ENCODE measurements around the gene CYB5RL. TPM values are rescaled to one million over a fixed set of nuclear protein-coding genes. Genes with fewer than 3 reads are reported as not detected.

The CYB5RL gene, protein sequence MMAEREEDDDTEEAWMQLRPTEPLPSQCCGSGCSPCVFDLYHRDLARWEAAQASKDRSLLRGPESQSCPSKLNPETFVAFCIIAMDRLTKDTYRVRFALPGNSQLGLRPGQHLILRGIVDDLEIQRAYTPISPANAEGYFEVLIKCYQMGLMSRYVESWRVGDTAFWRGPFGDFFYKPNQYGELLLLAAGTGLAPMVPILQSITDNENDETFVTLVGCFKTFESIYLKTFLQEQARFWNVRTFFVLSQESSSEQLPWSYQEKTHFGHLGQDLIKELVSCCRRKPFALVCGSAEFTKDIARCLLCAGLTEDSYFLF
- 10 to 100 TPM in 1 of 2 donors, 1 to 10 TPM in 1; 3.6 to 12.1 TPM for total RNA-seq

DNA sequence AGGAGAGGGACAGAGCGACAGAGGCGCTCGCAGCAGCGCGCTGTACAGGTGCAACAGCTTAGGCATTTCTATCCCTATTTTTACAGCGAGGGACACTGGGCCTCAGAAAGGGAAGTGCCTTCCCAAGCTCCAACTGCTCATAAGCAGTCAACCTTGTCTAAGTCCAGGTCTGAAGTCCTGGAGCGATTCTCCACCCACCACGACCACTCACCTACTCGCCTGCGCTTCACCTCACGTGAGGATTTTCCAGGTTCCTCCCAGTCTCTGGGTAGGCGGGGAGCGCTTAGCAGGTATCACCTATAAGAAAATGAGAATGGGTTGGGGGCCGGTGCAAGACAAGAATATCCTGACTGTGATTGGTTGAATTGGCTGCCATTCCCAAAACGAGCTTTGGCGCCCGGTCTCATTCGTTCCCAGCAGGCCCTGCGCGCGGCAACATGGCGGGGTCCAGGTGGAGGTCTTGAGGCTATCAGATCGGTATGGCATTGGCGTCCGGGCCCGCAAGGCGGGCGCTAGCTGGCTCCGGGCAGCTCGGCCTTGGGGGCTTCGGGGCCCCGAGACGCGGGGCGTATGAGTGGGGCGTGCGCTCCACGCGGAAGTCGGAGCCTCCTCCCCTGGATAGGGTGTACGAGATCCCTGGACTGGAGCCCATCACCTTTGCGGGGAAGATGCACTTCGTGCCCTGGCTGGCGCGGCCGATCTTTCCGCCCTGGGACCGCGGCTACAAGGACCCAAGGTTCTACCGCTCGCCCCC is at the start of gene CYB5RL, which contains the start of gene MRPL37:
TSS of gene CYB5RL (minus strand) at position 266 of the 754 bp plus-strand sequence. CDS start 4,414 bp downstream, outside the sequence.
TSS of gene MRPL37 (plus strand) at position 403 of the 754 bp plus-strand sequence. CDS start at position 480, 77 bp downstream.
- H3K4me1 ChIP-seq: peaks cover 6% of the 10 kb centered on the region
- H3K9ac ChIP-seq (ENCODE audit: low read depth in 2 of 2, low read length in 2 of 2): peak within 1 kb of the TSS; percentile 82 to 83
- DNase-seq: peak; percentile 98
- H3K4me3 ChIP-seq: peak within 1 kb of the TSS; percentile 80
- peaks cover 3% of the 10 kb centered on the region for H3K36me3 ChIP-seq
- H3K27ac ChIP-seq: peak within 1 kb of the TSS; percentile 24
- no peaks in the 10 kb centered on the region for H3K9me3 ChIP-seq
- no peaks in the 10 kb centered on the region for H3K27me3 ChIP-seq
- intact Hi-C loops (cut with DNase I): loop anchor here (10.0 kb wide), 1 partner anchor 195 kb away; no protein-coding TSS in a partner anchor
- TF ChIP-seq, protein P1, sequence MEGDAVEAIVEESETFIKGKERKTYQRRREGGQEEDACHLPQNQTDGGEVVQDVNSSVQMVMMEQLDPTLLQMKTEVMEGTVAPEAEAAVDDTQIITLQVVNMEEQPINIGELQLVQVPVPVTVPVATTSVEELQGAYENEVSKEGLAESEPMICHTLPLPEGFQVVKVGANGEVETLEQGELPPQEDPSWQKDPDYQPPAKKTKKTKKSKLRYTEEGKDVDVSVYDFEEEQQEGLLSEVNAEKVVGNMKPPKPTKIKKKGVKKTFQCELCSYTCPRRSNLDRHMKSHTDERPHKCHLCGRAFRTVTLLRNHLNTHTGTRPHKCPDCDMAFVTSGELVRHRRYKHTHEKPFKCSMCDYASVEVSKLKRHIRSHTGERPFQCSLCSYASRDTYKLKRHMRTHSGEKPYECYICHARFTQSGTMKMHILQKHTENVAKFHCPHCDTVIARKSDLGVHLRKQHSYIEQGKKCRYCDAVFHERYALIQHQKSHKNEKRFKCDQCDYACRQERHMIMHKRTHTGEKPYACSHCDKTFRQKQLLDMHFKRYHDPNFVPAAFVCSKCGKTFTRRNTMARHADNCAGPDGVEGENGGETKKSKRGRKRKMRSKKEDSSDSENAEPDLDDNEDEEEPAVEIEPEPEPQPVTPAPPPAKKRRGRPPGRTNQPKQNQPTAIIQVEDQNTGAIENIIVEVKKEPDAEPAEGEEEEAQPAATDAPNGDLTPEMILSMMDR (IDR thresholded peaks at IDR 0.05): no peak

DNA sequence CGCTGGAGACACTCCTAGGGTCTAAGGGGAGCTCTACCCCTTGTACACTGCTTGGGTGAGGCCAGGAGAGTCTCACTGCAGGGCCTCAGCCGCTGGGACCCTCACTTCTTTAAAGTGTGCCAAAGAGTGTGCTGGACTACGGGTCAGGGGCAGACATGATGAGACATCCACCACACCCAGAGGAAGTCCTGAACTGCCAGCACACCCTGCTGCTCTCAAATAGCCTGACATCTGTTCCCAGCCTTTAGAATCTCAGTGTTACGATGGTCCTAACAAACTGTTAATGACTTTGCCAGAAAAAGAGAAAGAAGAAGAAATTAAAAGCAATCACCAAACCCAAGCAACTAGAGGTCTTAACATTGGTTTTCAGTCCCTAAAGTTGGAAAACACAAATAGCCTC is 49.1 kb upstream of the CYB5RL start:
- intact Hi-C loops (cut with DNase I): no loop called here
- no peak for DNase-seq
- Histone ChIP-seq H3K4me3 (no peak overlapping the region), H3K4me1 (no peaks in the 10 kb centered on the region), H3K27ac (no peak overlapping the region), H3K36me3 (no peaks in the 10 kb centered on the region), H3K27me3 (no peaks in the 10 kb centered on the region), H3K9ac (ENCODE audit: low read depth in 2 of 2, low read length in 2 of 2) (no peak overlapping the region), H3K9me3 (no peaks in the 10 kb centered on the region)
- TF ChIP-seq, protein P1 (IDR thresholded peaks at IDR 0.05): no peak

DNA sequence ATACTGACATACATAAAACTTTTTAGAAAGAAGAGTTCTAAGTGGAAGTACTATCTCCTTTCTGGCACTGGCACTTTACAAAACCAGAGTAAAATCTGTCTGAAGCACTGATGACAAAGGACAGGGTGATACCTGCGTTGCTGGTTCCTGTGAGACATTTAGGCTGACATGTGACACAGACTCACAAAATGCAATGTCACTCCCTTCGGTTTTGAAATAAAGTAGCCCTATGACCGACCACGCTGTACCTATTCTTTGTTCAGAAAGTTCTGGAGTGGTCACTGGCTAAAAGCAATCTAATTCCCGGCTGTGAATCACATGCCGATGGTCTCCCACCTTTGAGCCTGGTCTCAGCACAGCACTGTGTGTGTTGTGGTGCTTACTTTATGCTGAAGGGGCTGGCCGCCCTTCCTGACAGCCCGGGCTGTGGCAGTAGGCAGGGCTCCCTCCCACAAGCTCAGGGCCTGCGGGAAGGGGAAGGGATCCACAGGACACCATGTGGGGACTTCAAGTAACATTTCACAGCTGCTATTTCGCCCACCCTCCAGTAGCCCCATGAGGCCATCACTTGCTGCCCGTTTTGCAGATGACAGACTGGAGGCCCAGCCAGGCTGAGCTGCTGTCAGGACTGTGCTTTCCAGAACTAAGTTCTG is 48.2 kb upstream of the CYB5RL start:
- no peaks in the 10 kb centered on the region for H3K9me3 ChIP-seq
- no peak overlapping the region for H3K9ac ChIP-seq (ENCODE audit: low read depth in 2 of 2, low read length in 2 of 2)
- DNase-seq: no peak
- no peak overlapping the region for H3K27ac ChIP-seq
- no peak overlapping the region for H3K4me3 ChIP-seq
- H3K4me1 ChIP-seq: no peaks in the 10 kb centered on the region
- TF ChIP-seq, protein P1 (IDR thresholded peaks at IDR 0.05): no peak
- no peaks in the 10 kb centered on the region for H3K36me3 ChIP-seq
- intact Hi-C loops (cut with DNase I): no loop called here
- H3K27me3 ChIP-seq: no peaks in the 10 kb centered on the region

DNA sequence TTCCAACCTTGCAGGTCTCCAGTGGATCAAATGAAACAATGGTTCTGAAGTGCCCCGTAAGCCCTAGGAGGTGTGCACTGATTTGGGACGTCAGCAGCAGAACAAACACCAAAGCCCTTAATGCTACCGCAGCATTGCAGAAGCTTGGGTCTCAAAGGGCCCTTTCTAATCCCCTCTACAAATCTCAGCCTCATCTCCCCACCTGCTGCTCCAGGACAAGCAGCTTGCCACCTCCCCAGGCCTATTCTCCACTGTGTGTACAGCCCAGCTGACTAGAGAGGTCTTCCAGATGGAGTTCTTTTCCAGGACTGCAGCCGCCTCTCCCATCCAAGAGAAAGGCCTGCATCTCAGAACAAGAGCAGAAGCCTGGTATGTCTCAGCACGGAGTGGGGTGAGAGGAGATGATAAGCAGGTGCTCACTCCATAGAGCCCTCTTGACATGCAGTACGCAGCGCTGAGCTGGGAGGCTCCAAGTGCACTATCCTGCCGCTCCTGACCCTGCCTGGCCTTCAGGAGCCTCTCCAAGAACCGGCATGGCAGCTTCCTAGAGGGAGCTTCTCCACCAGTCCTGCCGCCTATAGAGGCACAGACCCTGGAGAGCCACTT is 46.4 kb upstream of the CYB5RL start:
- H3K4me1 ChIP-seq: no peaks in the 10 kb centered on the region
- no peak overlapping the region for H3K9ac ChIP-seq (ENCODE audit: low read depth in 2 of 2, low read length in 2 of 2)
- H3K36me3 ChIP-seq: no peaks in the 10 kb centered on the region
- no peaks in the 10 kb centered on the region for H3K27me3 ChIP-seq
- intact Hi-C loops (cut with DNase I): no loop called here
- no peak overlapping the region for H3K27ac ChIP-seq
- H3K4me3 ChIP-seq: no peak overlapping the region
- TF ChIP-seq, protein P1 (IDR thresholded peaks at IDR 0.05): no peak
- H3K9me3 ChIP-seq: no peaks in the 10 kb centered on the region
- DNase-seq: no peak

DNA sequence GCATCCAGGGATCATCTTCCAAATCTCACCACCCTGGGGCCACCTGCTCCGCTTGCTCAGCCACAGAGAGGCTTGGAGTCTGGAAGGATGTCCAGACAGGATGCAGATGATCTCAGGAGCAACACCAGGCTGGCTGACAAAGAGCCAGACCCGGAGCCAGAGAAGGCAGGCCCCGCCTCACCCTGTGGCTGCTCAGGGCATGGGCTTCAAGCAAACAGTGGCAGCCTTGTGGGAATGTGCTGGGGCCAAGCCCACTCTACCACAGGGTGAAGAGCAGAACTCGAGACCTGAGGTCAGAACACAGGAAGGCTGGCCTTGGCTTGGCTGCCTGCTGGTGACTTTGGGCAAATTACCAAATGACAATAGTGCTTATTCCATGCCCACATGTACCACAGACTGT is 45.7 kb upstream of the CYB5RL start:
- TF ChIP-seq, protein P1 (IDR thresholded peaks at IDR 0.05): no peak
- intact Hi-C loops (cut with DNase I): no loop called here
- H3K4me3 ChIP-seq: no peak overlapping the region
- H3K27ac ChIP-seq: no peak overlapping the region
- H3K36me3 ChIP-seq: no peaks in the 10 kb centered on the region
- no peak for DNase-seq
- H3K9me3 ChIP-seq: no peaks in the 10 kb centered on the region
- H3K4me1 ChIP-seq: no peaks in the 10 kb centered on the region
- H3K27me3 ChIP-seq: no peaks in the 10 kb centered on the region
- H3K9ac ChIP-seq (ENCODE audit: low read depth in 2 of 2, low read length in 2 of 2): no peak overlapping the region

Data from colonic mucosa (tissue), 4 donors.